HG03469 (cell line): ENCODE measurements around the gene ZNF784.

Experiments
- ATAC-seq: cut with Tn5 transposase; IDR thresholded peaks from one replicate; pipeline ENCODE4 v1.9.1; 2021; ENCODE audit warnings: mild to moderate bottlenecking, moderate library complexity, moderate number of reproducible peaks; ENCODE audit not compliant: unreplicated experiment

The ZNF784 gene

DNA sequence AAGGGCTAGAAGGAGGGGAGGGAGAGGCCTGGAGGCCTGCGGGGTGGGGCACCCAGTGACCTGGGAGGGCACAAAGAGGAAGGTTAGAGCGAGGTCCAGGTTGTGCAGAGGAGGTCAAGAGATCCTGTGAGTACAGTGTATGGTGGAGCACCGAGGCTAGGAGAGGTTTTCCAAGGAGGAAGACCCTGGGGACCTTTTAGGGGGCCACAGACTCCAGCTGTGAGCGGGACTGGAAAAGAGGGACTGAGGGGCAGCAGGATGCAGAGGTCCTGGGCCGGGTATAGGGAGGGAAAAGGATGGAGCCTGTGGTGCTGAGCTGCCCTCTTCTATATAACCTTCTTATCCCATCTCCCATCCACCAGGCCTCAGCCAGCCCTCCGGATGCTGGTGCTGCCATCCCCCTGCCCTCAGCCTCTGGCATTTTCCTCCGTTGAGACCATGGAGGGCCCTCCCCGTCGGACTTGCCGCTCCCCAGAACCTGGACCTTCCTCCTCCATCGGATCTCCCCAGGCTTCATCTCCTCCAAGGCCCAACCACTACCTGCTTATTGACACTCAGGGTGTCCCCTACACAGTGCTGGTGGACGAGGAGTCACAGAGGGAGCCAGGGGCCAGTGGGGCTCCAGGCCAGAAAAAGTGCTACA, 19.9 kb upstream of the ZNF784 start:
- no peak for ATAC-seq

DNA sequence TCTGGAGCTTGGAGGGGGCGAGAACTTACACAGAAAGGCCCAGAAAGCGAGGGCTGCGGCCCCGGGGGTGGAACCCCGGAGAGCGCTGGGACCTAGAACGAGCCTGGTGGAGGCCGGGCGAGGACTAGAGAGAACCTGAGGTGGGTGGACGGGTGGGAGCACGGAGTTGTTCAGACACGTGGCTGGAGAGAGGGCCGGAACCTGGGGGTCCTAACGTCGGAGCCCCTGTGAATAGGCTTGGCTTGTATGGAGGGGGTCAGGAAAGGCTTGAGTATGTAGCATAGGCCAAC, 19.5 kb upstream of the ZNF784 start:
- ATAC-seq = no peak

DNA sequence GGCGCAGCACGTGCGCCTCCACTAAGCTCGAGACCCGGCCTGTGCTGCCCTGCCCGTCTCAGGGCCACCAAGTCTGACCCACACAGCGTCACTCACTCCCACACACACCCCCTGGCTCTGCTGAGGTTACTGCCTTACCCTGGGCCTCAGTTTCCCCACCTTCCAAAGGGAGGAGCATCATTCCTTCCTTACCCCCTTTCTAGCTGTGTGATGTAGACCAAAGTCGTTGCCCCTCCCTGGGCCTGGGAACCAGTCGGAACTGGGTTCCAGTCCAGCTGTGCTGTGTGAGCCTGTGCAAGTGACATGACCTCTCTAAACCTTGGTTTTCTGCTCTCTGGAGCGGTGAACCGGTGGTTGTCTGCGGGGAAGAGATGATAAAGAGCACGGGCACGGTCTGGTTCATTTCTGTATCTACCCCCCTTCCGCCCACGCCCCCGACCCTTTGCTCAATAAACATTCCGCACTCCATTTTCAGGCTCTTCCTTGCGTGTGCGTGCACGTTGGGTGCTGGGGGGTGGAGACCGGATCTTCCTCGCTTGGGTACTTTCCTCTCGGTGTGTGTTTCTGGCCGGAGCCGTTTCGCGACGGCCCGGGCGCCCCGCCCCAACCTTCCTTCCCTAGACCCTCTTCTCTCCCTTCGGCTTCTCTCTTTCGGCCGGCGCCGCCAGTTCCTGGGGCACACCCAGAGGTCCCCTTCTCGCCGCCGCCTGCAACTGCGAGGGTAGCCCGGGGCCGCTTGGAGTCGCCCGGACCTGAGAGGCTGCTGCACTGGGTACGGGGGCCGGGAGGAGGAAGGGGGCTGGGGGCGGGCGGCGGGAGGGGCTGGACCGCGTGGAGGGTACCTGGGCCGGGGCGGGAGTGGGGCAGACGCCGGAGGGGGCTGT, 18.9 kb upstream of the ZNF784 start, which contains the start of gene ZNF581:
Gene ZNF581, plus strand, starts transcription at position 647 of the 884 bp plus-strand sequence. CDS start 923 bp downstream, outside the sequence.
- no peak for ATAC-seq

DNA sequence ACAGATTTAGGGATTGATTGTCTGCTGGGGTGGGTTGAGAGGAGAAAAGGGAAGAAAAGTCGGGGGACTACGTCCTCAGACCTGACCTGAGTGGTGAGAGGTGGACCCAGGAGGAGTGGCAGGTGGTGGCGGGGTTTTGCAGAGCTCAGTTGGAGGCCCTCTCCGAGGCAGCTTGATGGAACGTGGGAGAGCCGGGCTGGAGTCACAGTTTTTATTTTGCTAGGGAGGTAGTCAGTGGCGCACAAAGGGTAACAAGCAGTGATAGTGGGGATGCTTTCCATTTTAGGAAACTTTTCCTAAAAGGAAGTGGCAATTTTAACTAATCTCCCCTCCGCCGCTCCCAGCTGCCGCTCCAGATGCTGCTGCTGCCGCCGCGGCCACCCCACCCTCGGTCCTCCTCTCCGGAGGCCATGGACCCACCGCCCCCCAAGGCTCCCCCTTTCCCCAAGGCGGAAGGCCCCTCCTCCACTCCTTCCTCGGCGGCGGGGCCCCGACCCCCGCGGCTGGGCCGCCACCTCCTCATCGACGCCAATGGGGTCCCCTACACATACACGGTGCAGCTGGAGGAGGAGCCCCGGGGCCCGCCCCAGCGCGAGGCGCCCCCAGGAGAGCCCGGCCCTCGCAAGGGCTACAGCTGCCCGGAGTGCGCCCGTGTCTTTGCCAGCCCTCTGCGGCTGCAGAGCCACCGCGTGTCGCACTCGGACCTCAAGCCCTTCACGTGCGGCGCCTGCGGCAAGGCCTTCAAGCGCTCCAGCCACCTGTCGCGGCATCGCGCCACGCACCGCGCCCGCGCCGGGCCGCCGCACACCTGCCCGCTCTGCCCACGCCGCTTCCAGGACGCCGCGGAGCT, 18.0 kb upstream of the ZNF784 start:
- ATAC-seq = no peak

DNA sequence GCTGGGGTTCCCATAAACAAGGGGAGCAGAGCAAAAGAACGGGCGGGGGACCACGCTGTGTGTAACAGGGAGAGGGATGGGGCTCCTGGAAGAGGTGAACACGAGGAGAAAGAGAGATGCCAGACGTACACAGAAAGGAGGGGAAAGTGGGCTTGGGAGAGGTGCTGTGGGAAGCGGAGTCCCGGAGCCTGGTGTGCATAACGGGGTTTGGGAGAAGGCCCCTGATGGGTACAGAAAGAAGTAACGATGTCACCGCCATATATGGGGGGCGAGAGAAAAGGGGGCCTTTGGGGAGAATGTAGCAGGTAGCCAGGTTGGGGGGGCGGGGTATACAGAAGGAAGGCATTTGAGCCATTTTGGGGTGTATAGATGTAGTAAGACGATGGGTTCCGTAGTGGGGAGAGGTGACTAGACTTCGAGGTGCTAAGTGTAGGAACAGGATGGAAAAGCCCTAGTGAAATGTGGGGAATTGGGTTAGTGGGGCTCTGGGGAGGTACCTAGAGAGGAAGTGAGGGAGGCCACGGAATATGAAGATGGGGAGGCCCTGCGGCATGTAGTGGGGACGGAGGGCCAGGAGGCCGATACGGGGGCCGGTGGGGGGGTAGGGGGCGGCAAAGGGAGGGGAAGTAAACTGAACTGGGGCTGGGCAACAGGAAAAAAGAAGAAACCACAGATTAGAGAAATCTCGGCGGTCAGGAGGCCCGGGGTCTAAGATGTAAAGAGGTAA, 17.2 kb upstream of the ZNF784 start:
- ATAC-seq = no peak

DNA sequence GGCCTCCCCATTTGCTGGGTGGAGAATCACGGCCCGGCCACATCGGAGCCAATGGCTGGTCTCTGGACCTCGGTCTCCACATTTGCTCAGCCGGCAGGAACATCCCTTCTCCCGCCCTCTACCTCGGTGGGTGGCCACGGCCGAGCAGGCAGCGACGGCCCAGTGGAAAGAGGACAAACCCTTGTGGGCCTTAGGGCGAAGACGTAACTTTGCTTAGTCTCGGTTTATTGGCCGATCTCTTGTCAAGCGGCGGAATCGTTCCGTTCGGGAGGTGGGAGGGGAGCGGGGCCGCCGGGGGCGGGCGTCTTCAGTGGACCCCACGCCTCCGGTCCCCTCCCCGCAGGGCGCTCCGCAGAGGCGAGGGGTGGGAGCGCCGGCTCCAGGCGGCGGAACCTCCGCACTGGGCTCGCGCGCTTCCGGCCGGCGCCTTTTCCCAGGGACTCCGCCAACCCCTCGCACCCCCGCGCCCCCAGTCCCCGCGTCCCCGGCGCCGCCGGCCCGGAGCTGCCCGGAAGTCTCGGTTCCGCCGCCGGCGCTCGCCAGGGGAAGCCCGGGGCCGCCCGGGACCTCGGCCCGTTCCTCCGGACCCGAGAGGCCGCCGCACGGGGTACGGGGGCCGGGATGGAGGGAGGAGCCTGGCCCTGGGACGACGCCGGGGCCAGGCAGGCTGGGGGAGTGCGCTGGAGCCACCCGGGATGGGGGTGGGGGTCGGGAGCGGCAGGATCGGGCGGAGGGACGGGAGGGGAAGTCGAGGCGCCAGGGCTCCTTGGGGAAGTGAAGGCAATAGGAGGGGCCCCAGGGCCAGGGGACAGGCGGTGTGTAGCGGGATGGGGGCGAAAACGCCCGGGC, 16.4 kb upstream of the ZNF784 start, which contains the start of gene ZNF580:
Gene ZNF580, plus strand, starts transcription at position 426 of the 849 bp plus-strand sequence. CDS start 1,507 bp downstream, outside the sequence.
- no peak for ATAC-seq

DNA sequence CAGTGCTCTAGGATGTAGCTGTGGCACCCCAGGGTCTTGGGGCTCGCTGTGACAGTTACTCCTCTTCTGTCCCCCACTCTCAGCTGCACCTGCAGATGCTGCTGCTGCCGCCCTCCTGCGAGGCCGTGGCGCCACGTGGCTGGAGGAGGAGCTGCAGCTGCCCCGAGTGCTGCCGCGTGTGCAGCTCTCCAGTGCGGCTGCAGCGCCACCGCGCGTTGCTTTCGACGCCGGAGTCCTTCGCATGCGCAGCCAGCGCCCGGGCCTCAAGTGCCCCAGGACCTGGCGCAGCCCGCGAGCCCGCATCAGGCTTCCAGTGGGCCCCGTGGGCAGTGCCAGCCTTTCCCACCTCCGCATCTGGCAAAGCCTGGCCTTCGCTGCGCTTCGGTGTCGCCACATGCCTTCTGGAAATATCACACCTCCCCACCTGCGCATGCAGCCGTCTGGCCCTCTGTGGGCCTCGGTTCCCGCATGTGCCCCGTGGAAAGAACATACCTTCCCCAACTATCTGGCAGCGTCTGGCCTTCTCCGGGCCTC, 15.7 kb upstream of the ZNF784 start:
- no peak for ATAC-seq

DNA sequence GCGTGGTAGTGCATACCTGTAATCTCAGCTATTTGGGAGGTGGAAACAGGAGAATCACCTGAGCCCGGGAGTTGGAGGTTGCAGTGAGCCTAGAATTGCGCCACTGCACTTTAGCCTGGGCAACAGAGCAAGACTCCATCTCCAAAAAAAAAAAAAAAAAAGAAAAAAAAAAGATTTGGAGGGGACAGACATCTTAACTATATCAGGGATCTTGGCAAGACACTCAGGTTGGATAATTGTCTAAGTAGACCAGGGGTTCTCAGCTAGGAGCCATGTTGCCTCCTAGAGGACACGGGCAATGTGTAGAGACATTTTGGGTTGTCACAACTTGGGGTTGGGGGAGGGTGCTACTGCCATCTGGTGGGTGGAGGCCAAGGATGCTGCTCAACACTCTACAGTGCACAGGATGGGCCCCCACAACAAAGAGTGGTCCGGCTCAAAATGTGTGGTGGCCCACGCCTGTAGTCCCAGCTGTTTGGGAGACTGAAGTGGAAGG, 14.5 kb upstream of the ZNF784 start:
- ATAC-seq = no peak

DNA sequence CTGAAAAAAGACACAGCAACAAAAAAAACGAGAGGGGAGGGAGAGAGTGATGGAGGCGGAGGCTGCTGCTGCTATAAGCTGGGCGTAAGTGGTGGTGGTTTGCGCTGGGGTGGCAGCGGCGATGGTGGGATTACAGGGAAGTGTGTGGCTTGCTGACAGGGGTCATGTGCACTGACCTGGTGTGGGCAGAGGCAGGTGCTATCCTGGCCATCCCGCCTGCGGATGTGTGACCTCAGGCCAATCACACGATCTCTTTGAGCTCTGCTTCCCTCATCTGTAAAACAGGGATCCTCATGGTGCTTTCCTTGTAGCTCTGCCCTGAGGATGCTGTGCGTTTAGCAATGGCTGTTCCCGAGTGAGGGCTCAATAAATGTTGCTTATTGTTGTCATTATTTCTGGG, 13.2 kb upstream of the ZNF784 start:
- ATAC-seq = no peak

DNA sequence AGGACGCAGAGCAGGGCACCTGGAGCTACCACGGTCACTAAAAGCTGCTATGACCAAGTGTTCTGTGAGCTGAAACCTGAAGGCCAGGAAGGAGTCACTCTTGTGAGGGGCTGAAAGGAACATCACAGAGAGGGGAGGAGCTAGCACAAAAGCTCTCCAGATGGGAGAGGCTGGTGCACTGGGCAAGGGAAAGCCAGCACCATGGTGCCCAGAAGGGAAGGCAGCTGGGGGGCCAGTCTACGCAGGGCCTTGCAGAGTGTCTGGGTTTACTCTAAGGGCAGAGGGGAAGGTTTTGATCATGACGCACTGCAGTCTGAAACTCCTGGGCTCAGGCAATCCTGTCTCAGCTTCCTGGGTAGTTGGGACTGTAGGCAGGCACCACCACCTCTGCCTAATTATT, 12.4 kb upstream of the ZNF784 start:
- no peak for ATAC-seq

DNA sequence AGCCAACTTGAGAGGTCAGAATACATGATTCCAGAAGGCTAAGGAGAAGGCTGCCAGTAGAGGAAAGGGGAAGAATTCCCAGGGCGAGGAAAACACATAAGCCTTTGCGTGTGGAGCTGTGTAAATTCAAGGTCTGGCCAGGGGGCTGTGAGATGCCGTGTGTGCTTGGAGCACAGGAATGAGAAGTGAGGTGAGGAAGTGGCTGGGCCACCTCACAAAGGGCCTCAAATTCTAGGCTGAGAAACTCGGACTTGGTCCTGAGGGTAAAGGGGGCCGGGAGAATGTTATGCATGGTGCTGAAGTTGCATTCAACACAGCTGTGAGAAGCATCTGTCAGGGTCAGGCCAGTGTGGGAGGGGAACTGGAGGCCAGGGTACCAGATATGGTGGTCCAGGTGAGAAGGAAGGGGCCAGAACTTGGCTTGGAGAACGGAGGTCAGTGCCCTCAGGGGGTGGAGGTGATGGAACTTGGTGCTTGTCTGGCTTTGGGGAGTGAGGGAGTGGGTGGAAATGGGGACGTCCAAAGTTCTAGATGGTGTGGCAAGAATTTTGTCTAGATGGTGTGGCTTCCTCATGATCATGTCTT, 11.6 kb upstream of the ZNF784 start:
- ATAC-seq = no peak

DNA sequence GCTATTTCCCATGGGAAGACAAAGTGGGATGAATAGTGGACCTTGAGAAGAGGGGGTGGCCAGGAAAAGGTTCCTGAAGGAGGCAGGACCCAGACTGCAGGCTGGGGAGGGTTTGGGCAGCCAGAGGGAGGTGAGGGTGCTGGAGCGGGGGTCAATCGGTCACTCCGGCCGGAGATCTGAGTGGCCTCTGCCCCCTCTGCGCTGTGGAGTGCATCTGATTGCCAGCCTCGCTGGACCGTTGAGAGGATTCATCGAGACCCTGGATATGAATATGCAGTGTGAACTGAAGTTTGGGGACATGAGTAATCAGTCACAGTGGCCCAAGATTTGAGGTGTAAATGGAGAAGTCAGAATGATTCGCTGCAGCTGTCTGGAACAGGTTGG, 11.0 kb upstream of the ZNF784 start:
- ATAC-seq = no peak

DNA sequence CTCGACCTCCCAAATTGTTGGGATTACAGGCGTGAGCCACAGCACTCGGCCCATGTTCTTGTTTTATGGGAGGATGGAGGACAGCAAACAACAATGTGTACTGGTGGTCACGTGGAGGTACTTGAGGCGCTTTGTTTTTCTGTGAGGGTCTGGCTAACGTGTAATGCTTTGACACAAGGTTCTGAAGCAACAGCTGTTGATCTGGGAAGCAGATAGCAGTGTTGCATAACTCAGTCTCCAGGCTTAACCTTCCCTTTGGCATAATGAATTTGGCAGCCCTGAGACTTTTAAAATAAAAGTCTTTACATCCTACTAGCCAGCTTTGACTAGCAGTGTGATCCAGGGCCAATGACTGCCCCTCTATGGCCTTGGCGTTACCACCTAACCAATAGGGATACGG, 9.5 kb upstream of the ZNF784 start:
- no peak for ATAC-seq

DNA sequence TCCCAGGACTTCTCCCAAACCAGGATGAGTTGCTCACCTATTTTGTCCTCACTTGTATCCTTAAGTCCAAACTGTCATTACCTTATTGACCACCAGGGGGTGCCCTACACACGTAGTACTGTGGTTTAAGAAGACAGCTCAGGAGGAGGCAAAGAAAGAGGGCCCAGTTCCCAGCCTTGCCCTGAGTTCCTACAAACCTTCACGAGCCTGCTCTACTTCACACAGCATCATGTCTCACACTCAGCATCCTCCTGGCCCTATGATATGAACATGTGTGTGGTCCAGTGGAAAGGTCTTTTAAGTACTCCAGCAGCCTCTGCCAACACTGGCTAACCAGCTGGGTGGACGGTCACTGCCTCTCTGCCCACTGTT, 8.1 kb upstream of the ZNF784 start:
- ATAC-seq = no peak

DNA sequence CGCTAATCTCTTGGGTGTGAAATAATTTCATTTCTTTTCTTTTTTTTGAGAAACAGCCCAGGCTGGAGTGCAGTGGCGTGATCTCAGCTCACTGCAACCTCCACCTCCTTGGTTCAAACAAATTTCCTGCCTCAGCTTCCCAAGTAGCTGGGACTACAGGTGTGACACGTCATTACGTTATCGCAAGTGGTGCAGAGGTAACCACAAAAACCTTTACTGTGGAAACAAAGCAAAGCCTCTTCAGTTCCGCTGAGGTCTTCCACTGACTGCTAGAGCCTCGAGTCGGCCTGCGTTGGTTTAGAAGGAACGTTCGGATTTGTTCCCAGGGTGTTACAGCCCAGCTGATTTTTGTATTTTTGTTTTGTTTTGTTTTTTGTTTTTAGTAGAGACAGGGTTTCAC, 2.0 kb upstream of the ZNF784 start:
- ATAC-seq = no peak

DNA sequence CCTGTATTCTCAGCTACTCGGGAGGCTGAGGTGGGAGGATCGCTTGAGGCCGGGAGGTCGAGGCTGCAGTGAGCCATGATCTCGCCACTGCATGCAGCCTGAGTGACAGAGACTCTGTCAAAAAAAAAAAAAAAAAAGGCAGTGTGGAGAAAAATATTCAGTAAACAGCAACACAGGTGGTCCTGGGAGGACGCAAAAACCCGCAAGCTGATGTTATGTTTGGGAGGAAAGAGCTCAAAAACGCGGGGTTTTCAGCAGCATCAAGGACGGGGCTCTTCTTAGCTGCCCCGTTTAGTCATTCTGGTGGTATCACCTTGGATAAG, 599 bp upstream of the ZNF784 start:
- ATAC-seq = no peak

DNA sequence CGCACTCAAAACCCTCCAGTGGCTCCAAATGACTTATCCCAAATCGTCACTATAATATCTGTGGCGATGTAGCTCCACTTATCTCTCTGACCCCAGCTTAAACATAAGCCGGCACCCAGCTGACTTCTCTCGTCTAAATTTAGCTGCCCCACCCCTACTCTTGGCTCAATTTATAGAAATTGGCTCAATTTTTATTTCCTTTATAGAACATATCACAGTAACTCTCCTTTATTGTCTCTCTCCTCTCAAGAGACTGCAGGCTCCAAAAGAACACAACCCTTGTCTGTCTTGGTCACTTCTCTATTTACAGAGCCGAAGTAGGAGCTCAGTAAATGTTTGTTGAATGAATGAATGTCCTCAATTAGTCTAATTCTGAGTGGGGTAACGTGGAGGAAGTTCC, 805 bp downstream of the ZNF784 start:
- ATAC-seq = no peak

DNA sequence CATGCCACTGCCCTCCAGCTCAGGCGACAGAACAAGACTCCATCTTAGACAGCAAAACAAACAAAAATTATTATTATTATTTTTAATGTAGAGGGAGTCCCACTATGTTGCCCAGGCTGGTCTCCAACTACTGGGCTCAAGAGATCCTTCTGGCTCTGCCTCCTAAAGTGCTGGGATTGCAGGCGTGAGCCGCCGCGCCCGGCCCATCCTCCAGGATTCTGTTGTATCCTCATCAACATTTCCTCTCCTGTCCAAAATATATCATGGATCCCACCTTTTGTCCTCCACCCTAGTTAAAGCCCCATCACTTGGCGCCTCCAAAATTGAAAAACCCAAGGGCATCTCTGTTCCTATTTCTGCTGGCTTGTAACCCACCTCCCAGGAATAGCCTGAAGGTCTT, 1.2 kb downstream of the ZNF784 start:
- no peak for ATAC-seq

DNA sequence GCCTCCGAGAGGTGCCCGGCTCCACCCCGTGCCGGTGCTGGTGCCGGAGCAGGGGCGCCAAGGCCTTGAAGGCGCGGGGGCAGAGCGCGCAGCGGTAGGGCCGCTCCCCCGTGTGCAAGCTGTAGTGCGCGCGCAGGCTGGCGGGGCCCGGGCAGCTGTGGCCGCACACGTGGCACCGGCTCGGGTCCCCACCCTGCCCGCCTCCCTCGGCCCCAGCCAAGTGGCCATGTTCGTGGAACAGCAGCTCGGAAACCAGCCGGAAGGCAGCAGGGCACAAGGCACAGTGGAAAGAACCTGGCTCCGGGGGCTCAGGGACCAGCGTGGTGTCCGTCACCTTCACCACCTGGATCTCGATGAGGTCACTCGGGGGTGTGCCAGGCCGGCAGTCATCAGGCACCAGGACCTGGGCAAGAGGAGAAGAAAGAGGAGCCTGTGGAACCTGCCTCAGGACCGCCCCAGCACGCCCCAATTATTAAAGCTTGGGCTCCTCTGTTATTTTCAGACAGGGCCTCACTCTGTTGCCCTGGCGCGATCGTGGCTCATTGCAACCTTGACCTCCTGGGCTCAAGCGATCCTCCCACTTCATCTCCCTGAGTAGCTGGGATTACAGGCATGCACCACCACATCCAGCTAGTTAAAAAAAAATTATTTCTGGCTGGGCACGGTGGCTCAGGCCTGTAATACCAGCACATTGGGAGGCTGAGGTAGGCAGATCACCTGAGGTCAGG, 2.0 kb downstream of the ZNF784 start:
- no peak for ATAC-seq
